Measurements from ENCODE around the gene NPHS2. TPM values are rescaled to one million over a fixed set of nuclear protein-coding genes. Genes with fewer than 3 reads are reported as not detected.
"Not testable (repeated sequence)": the region's sequence is repeated elsewhere in the genome, so short reads cannot be mapped to it uniquely, and the experiment has no call there.

NPHS2 gene
- total and polyA plus RNA-seq, 8 donors, result 0.55 TPM; not detected in 7

DNA sequence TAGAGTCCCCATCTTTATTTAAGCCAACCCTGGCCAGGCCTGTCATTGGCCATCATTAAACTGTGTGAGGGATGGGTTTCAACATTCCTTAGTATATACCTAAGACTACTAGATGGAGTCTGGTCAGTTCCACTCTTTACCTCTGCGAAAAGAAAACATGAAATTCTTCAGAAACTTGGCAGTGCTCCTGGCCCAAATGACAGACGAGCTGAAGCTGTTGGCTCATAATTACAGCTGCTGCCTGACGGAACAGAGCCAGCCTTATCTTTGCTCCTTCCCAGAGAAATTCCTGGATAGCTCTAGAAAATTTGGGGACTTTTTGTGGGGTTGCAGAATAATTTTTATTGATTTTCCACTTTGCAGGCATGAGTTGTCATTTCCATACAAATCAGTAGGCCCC, 30.4 kb downstream of the NPHS2 start:
- TF ChIP-seq EP300 (IDR thresholded peaks at IDR 0.05) (no peak), POLR2A (IDR thresholded peaks at IDR 0.05) (no peak), POLR2AphosphoS5 (IDR thresholded peaks at IDR 0.05) (no peak)
- TF ChIP-seq, protein P1, sequence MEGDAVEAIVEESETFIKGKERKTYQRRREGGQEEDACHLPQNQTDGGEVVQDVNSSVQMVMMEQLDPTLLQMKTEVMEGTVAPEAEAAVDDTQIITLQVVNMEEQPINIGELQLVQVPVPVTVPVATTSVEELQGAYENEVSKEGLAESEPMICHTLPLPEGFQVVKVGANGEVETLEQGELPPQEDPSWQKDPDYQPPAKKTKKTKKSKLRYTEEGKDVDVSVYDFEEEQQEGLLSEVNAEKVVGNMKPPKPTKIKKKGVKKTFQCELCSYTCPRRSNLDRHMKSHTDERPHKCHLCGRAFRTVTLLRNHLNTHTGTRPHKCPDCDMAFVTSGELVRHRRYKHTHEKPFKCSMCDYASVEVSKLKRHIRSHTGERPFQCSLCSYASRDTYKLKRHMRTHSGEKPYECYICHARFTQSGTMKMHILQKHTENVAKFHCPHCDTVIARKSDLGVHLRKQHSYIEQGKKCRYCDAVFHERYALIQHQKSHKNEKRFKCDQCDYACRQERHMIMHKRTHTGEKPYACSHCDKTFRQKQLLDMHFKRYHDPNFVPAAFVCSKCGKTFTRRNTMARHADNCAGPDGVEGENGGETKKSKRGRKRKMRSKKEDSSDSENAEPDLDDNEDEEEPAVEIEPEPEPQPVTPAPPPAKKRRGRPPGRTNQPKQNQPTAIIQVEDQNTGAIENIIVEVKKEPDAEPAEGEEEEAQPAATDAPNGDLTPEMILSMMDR (IDR thresholded peaks at IDR 0.05), result no peak
- H3K9me3 ChIP-seq, result peaks cover 0 to 7% (median 0%) of the 10 kb centered on the region in 4 donors
- H3K4me1 ChIP-seq, result peaks cover 0 to 11% (median 2%) of the 10 kb centered on the region in 4 donors
- no peaks in the 10 kb centered on the region for H3K36me3 ChIP-seq
- 25 to 45% (median 36%) methylated on average over 3 of the region's 3 CpGs for WGBS, 5 donors
- intact Hi-C loops (cut with DNase I; ENCODE audit: low total_unique reads), result no loop called here
- peak in 1 of 2 donors; percentile 17 for DNase-seq
- H3K27me3 ChIP-seq, result no peaks in the 10 kb centered on the region
- no peak overlapping the region for H3K4me3 ChIP-seq
- no peak overlapping the region for H3K27ac ChIP-seq

DNA sequence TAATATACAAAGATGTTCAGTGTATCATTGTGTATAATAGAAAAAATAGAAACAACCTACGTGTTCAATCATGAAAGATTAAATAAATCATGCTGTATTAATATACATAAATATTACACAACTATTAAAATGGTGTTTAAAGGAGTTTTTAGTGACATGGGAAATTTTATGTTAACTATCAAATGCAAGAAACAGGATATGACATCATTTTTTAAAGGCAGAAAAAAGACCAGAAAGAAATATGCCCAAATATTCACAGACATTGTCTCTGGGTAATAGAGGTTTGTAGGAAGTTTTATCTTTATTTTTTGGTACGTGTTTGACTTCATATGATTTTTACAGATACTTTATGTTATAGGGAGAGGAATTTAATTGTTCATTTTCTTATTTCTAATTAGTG, 34.0 kb downstream of the NPHS2 start:
- H3K9me3 ChIP-seq, result peaks cover 0 to 8% (median 0%) of the 10 kb centered on the region in 4 donors
- no peak overlapping the region for H3K4me3 ChIP-seq
- H3K4me1 ChIP-seq, result no peaks in the 10 kb centered on the region
- no peak overlapping the region for H3K27ac ChIP-seq
- H3K36me3 ChIP-seq, result no peaks in the 10 kb centered on the region
- 72 to 89% (median 79%) methylated on average over 2 of the region's 2 CpGs for WGBS, 5 donors
- DNase-seq, result no peak
- no peaks in the 10 kb centered on the region for H3K27me3 ChIP-seq
- intact Hi-C loops (cut with DNase I; ENCODE audit: low total_unique reads), result no loop called here
- TF ChIP-seq EP300 (IDR thresholded peaks at IDR 0.05) (no peak), POLR2AphosphoS5 (IDR thresholded peaks at IDR 0.05) (no peak), POLR2A (IDR thresholded peaks at IDR 0.05) (no peak)
- TF ChIP-seq, protein P1 (IDR thresholded peaks at IDR 0.05), result no peak

DNA sequence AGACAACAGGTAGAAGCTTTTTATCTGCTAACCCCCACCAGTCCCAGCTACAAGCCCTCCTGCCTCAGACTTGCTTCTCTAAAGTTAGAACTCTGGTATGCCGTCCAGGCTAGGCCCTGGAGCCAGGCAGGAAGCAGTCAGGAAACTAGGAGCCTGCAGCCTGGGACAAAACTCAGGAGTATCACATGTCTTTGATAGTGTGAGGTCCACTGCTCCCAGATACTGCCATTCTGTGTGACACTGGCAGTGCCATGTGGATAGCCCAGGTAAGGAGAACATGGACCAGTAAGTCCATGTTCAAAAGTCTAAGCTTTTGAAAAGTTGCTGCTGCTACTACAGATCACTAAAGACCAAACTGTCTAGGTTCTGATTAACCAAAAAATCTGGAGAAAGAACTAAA, 45.4 kb downstream of the NPHS2 start:
- WGBS, 5 donors, result 50 to 78% (median 74%) methylated on average over 1 of the region's 1 CpG
- Histone ChIP-seq H3K27me3 (no peaks in the 10 kb centered on the region), H3K36me3 (no peaks in the 10 kb centered on the region), H3K4me1 (no peaks in the 10 kb centered on the region), H3K4me3 (no peak overlapping the region), H3K9me3 (no peaks in the 10 kb centered on the region), H3K27ac (no peak overlapping the region)
- no peak for DNase-seq
- TF ChIP-seq POLR2AphosphoS5 (IDR thresholded peaks at IDR 0.05) (no peak), EP300 (IDR thresholded peaks at IDR 0.05) (no peak), POLR2A (IDR thresholded peaks at IDR 0.05) (no peak)
- TF ChIP-seq, protein P1 (IDR thresholded peaks at IDR 0.05), result no peak
- intact Hi-C loops (cut with DNase I; ENCODE audit: low total_unique reads), result no loop called here

DNA sequence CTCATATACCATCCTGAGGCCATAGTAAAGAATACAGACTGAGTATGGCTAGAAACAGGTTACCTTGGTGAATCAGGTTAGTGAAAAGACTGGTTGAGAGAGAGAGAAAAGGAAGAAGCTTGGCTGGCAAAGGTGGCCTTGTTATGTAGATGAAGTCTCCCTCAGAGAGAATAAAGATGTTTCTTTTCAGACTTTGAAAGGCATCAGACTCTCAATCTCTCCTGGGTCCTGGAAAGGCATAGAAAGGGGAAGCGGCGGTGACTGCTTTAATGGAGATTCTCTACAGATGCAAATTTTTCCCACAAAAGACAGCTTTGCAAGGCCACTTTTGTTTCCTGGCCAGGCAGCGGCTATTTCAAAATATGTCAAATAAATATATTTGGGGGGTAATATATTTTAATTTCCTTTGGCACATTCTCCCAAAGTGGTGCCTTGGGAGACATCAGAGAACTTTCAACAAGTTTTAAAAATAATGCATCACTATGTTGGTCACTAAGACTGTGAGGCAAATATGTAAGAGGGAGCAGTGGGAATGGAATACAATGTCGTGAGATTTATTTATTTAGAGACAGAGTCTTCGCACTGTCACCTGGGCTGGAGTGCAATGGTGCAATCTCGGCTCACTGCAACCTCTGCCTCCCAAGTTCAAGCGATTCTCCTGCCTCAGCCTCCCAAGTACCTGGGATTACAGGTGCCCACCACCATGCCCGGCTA, 46.1 kb downstream of the NPHS2 start:
- 81 to 91% (median 87%) methylated on average over 8 of the region's 8 CpGs for WGBS, 5 donors
- H3K27ac ChIP-seq, result no peak overlapping the region
- TF ChIP-seq POLR2A (IDR thresholded peaks at IDR 0.05), result no peak
- TF ChIP-seq, protein P1 (IDR thresholded peaks at IDR 0.05), result no peak
- no peak for TF ChIP-seq EP300 (IDR thresholded peaks at IDR 0.05)
- TF ChIP-seq POLR2AphosphoS5 (IDR thresholded peaks at IDR 0.05), result no peak
- intact Hi-C loops (cut with DNase I; ENCODE audit: low total_unique reads), result no loop called here
- DNase-seq, result no peak
- no peaks in the 10 kb centered on the region for H3K9me3 ChIP-seq
- H3K4me3 ChIP-seq, result no peak overlapping the region
- H3K4me1 ChIP-seq, result no peaks in the 10 kb centered on the region
- no peaks in the 10 kb centered on the region for H3K27me3 ChIP-seq
- H3K36me3 ChIP-seq, result no peaks in the 10 kb centered on the region

DNA sequence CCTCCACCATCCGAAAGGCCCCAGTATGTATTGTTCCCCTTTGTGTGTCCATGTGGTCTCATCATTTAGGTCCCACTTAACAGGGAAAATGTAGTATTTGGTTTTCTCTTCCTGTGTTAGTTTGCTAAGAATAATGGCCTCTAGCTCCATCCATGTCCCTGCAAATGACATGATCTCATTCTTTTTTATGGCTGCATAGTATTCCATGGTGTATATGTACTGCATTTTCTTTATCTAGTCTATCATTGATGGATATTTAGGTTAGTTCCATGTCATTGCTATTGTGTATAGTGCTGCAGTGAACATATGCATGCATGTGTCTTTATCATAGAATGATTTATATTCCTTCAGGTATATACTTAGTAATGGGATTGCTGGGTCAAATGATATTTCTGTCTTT, 57.2 kb downstream of the NPHS2 start:
- H3K4me1 ChIP-seq; H3K4me3 ChIP-seq; H3K27ac ChIP-seq; intact Hi-C loops (cut with DNase I; ENCODE audit: low total_unique reads); H3K9me3 ChIP-seq; H3K27me3 ChIP-seq; H3K36me3 ChIP-seq; DNase-seq: not testable (repeated sequence)
- WGBS, 5 donors, result 91 to 100% (median 93%) methylated on average over 1 of the region's 1 CpG

Measured in stomach (tissue), 9 donors.